Measurements from ENCODE around the gene GALNTL6.

The GALNTL6 gene

GRCh38 chr4:172243551-172243950 lies 430.3 kb downstream of the GALNTL6 start:
- no peak for DNase-seq

GRCh38 chr4:172245516-172245915 lies 432.3 kb downstream of the GALNTL6 start:
- no peak for DNase-seq

DNA sequence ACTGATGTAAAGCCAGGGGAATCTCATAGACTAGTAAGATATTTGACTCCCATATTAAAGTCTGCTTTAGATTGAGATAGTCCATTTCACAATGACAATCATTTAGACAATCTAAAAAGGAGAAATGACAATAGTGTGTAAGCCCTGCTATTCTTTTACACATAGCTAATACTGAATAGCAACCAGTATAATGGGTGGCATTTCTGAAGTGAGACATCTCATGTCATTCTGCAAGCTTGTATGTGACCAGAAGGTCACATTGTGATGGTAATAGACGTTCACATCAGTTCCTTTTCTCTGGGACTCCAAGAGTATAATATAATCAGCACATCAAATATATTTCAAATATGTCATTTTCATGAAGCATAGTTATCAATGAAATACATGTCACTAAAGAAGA lies 440.2 kb downstream of the GALNTL6 start:
- DNase-seq = no peak

DNA sequence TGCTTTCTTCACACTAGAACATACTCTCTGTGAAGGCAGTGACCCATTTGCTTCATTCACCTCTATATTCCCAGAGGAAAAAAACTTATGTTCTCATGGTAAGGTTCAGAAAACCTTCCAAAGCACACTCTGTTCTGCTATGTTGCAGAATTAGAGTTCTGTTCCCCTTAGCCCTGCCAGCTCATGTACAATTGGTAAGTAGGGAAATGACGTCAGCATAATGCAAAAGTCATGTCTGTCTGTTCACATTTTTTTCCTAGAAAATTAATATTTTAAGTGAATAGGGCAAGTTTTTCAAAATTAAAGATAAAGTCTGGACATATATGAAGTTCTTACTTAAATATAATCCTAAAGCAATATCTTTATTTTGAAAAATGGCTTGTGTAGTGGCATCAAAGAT lies 443.6 kb downstream of the GALNTL6 start:
- no peak for DNase-seq

- DNase-seq = no peak
Observed at GRCh38 chr4:172270397-172270796, 457.2 kb downstream of the GALNTL6 start.

GRCh38 chr4:172287117-172287516 lies 473.9 kb downstream of the GALNTL6 start:
- no peak for DNase-seq

DNA sequence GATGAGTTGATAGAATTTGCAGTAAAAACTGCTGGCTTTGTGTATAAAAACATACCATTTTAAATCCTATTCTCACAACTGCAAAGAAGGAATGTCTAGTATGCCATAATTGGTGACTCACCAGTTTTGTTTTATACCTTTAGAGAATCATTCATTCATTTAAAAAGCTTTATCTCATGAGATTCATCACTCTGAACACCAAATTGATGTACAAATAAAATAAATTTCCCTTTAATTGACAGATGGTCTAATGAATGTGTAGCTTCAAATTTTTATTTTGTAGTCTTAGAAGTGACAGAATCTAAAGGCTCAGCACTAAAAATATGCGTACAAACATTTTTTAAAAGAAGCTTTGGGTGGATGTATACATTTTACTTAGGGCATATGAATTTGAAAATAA lies 492.5 kb downstream of the GALNTL6 start:
- no peak for DNase-seq

DNA sequence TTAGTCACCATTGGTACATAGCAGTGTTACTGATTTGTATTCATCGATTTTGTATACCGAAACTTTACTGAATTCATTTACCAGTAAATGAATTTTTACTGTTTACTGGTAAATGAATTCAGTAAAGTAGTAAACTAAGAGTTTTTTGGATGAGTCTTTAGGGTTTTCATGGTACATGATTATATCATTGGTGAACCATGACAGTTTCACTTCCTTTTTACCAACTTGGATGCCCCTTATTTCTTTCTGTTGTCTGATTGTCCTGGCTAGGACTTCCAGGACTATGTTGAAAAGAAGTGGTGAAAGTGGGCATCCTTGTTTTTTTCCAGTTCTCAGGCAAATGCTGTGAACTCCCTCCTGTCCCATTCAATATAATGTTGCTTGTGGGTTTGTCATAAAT lies 494.9 kb downstream of the GALNTL6 start:
- no peak for DNase-seq

DNA sequence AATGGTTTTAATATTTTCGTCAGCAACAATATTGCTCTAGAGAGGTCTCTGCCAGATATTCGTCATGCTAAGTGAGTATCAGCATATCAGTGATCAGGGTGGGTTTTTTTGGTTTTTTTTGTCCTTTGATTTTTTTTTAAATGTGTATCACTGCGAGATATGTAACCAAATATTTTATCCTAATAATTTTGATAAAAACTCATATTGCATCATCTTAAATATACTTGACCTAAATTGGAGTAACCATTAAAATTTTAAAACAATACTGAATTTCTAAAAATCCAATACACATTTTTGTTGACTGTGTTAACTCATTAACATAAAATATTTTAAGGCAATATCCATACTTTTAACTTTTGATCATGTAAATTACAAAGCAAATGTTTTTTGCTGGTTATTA lies 498.5 kb downstream of the GALNTL6 start:
- DNase-seq = no peak

GRCh38 chr4:172323288-172323687 lies 510.1 kb downstream of the GALNTL6 start:
- no peak for DNase-seq

DNA sequence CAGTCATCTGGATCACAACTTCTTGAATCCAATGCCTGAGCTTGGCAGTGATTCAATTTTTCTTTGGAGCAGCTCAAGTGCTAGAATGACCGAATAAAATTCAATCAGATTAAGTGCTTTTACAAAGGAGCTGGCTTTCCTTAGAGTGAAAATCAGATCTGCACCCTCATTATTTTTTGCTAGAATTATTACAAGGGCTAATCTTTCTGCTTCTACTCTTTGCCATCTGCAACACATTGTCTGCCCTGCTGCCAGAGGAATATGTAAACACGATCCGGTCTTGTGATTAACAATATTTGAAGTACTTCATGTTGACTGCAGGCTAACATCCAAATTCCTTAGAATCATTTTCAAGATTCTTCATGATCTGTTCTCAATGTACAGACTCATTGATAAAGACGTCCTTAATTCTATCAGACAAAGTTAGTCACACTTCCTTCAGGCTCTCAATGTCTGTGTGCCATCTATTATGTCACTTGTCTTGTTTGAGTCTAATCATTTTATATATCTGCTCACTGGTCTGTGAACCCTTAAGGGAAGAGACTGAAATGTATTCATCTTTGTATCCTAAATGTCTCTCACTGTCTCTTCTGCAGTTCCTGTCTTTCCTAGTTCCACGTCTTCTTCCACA lies 531.2 kb downstream of the GALNTL6 start:
- no peak for DNase-seq

GRCh38 chr4:172348426-172348825 lies 535.2 kb downstream of the GALNTL6 start:
- DNase-seq = no peak

DNA sequence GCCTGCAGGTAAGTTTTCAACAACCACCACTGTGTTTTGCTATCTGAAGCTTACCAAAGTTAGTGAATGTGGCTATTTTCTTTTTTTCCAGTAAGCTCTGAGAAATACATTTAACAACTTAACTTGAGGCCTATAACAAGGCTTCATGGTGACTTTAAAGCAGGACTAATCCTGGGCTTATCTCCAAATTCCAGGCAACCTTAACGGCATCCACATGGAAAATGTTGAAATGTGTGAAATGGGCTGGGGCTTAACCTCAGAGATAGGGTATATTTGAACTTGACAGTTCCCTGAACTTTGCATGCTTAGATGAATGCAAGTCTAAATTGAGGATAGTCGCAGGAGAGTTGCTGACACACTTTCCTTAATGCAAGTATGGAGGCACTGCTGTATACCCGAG lies 539.2 kb downstream of the GALNTL6 start:
- DNase-seq = no peak

- no peak for DNase-seq
Observed at GRCh38 chr4:172356016-172356415, 542.8 kb downstream of the GALNTL6 start.

GRCh38 chr4:172357006-172357540 lies 543.9 kb downstream of the GALNTL6 start:
- DNase-seq = no peak

DNA sequence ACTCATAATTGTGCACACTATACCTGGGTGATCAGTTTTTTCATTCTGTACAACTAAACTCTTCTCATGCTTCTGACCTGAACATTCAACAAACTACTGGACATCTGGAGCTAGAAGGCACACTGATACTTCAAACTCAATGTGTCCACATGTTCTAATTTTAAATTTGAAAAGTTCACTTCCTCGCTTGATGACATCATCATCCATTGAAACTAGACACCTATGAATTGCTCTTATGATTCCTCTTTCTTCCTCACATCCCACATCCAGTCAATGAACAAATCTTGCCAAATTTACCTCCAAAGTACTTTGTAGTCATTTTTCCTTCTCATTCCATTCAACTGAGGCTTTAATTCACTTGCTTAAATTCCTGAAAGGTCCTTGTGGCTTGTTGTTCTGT lies 549.4 kb downstream of the GALNTL6 start:
- no peak for DNase-seq

- no peak for DNase-seq
Observed at GRCh38 chr4:172369471-172369959, 556.3 kb downstream of the GALNTL6 start.

DNA sequence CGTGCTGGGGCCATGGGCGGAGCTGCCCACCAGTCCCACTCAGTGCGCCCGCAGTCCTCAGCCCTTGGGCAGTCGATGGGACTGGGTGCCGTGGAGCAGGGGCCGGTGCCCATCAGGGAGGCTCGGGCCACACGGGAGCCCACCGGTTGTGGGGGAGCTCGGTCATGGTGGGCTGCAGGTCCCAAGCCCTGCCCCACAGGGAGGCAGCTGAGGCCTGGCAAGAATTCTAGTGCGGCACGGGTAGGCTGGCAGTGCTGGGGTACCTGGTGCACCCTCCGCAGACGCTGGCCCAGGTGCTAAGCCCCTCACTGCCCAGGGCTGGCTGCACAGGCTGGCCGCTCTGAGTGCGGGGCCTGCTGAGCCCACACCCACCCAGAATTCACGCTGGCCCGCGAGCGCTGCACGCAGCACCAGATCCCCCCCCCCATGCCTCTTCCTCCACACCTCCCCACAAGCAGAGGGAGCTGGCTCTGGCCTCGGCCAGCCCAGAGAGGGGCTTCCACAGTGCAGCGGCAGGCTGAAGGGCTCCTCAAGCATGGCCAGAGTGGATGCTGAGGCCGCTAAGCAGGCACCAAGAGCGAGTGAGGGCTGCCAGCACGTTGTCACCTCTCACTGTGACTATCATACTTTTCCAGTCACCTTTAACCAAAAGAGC lies 564.4 kb downstream of the GALNTL6 start:
- no peak for DNase-seq

- no peak for DNase-seq
Observed at GRCh38 chr4:172379834-172380233, 566.6 kb downstream of the GALNTL6 start.

DNA sequence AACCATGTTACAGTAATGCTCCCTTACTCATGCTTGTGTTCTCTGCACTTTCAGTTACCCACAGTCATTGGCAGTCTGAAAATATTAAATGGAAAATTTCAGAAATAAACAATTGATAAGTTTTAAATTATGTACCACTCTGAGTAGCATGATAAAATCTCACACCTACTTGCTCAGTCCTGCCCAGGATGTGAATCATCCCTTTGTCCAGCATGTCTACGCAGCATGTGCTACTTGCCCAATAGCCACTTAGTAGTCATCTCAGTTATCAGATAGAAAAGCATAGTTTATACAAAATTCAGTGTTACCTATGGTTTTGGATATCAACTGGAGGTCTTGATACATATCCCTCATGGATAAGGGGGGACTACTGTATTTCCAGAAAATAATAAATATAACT lies 577.1 kb downstream of the GALNTL6 start:
- no peak for DNase-seq

- DNase-seq = no peak
Observed at GRCh38 chr4:172392741-172393140, 579.5 kb downstream of the GALNTL6 start.

GRCh38 chr4:172393220-172393619 lies 580.0 kb downstream of the GALNTL6 start:
- no peak for DNase-seq

DNA sequence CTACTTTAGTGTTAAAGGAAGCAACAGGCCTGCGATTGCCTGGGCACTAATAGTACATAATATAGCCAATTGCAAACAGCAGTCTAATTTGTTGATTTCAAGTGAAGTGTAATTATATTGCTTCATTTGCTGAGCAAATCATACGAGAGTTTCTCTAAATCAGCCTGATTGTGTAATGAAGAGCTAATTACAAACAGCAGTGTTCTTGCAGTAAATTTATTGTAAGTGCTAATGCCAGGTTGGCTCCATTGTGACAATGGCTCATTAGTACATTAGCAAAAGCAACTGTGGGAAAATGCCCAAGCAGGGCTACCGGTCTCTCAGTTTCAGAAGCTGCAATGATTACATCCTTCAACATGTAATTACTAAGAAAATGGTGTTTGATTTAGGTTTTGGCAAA lies 591.5 kb downstream of the GALNTL6 start:
- DNase-seq = no peak

GRCh38 chr4:172410363-172410762 lies 597.2 kb downstream of the GALNTL6 start:
- no peak for DNase-seq

DNA sequence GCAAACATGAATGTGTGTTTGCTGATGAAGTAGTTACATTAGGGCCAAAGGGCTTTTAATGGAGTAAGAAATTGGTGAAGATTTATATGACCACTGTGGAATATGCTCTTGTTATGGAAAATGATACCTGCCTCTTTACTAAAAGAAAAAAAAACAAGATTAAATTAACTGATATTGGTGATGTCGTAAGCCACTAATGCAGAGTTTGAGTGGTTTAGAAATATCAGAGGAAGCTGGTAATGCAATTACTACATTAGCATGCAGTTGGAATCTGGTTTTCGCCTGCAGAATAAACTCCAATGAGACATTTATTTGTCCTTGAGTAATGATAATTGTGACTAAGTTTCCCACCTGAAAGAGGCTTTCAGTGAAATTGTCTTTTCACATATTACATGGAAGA lies 597.9 kb downstream of the GALNTL6 start:
- DNase-seq = no peak
